ENCODE measurements around the gene CAPN2.

DNA sequence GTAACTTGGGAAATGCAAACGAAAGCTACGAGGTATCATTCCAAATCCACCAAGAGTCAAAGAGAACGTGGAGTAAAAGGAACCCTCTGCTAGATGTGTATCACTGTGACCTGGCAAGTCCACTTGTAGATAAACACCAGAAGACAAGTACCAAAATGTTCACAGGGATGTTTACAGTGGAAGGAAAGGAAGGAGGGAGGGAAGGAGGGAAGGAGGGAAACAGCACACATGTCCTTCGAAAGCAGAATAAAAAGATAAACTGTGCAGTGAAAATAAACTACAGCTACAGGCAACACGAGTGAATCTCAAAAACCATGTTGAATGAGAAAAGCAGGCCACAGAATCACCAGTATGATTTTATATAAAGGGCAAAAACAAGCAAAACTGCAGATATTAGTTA lies 73.5 kb downstream of the CAPN2 start:
- TF ChIP-seq, protein P1, sequence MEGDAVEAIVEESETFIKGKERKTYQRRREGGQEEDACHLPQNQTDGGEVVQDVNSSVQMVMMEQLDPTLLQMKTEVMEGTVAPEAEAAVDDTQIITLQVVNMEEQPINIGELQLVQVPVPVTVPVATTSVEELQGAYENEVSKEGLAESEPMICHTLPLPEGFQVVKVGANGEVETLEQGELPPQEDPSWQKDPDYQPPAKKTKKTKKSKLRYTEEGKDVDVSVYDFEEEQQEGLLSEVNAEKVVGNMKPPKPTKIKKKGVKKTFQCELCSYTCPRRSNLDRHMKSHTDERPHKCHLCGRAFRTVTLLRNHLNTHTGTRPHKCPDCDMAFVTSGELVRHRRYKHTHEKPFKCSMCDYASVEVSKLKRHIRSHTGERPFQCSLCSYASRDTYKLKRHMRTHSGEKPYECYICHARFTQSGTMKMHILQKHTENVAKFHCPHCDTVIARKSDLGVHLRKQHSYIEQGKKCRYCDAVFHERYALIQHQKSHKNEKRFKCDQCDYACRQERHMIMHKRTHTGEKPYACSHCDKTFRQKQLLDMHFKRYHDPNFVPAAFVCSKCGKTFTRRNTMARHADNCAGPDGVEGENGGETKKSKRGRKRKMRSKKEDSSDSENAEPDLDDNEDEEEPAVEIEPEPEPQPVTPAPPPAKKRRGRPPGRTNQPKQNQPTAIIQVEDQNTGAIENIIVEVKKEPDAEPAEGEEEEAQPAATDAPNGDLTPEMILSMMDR (IDR thresholded peaks at IDR 0.05; ENCODE audit: insufficient read depth, low read depth, low read length) = no peak
- no peak for TF ChIP-seq EZH2 (IDR thresholded peaks at IDR 0.05; ENCODE audit: insufficient read depth, low read length)

Measured in astrocyte (in vitro differentiated cells and primary cell).